Measurements from ENCODE around the gene S100A3. TPM values are rescaled to one million over a fixed set of nuclear protein-coding genes. Genes with fewer than 3 reads are reported as not detected.
"Not testable (repeated sequence)": the region's sequence is repeated elsewhere in the genome, so short reads cannot be mapped to it uniquely, and the experiment has no call there.

The S100A3 gene
- total RNA-seq, 1 donor from 2014 or later = 8.7 TPM

DNA sequence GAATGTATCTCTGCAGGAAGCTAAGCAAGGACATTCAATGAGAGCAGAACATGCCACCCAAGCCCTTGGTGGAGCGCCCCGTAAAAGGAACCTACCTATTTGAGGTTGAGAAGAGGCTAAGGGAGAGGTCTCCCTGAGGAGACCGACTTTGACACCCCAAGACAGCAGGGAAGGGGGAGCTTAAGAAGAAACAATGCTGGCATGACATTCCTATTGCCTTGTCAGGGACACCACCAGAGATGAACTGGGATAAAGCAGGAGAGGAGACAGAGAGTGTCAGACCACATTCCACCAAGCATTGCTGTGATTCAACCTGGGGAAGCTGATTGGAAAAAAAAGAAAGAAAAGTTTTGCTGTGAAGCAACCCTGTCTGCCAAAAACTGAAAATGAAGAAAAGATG, 29.9 kb upstream of the S100A3 start:
- no peak overlapping the region for H3K27ac Mint-ChIP-seq (ENCODE audit: unreplicated experiment)
- TF ChIP-seq, protein P1, sequence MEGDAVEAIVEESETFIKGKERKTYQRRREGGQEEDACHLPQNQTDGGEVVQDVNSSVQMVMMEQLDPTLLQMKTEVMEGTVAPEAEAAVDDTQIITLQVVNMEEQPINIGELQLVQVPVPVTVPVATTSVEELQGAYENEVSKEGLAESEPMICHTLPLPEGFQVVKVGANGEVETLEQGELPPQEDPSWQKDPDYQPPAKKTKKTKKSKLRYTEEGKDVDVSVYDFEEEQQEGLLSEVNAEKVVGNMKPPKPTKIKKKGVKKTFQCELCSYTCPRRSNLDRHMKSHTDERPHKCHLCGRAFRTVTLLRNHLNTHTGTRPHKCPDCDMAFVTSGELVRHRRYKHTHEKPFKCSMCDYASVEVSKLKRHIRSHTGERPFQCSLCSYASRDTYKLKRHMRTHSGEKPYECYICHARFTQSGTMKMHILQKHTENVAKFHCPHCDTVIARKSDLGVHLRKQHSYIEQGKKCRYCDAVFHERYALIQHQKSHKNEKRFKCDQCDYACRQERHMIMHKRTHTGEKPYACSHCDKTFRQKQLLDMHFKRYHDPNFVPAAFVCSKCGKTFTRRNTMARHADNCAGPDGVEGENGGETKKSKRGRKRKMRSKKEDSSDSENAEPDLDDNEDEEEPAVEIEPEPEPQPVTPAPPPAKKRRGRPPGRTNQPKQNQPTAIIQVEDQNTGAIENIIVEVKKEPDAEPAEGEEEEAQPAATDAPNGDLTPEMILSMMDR (IDR thresholded peaks at IDR 0.05) = no peak
- no peaks in the 10 kb centered on the region for H3K27me3 Mint-ChIP-seq (ENCODE audit: low read depth)
- H3K4me1 Mint-ChIP-seq (ENCODE audit: low read depth) = peaks cover 14% of the 10 kb centered on the region
- H3K9me3 Mint-ChIP-seq (ENCODE audit: low read depth) = no peaks in the 10 kb centered on the region
- H3K4me3 Mint-ChIP-seq (ENCODE audit: unreplicated experiment) = no peak overlapping the region
- H3K36me3 Mint-ChIP-seq (ENCODE audit: low read depth) = no peaks in the 10 kb centered on the region
- no peak for DNase-seq (ENCODE audit: low spot score)

DNA sequence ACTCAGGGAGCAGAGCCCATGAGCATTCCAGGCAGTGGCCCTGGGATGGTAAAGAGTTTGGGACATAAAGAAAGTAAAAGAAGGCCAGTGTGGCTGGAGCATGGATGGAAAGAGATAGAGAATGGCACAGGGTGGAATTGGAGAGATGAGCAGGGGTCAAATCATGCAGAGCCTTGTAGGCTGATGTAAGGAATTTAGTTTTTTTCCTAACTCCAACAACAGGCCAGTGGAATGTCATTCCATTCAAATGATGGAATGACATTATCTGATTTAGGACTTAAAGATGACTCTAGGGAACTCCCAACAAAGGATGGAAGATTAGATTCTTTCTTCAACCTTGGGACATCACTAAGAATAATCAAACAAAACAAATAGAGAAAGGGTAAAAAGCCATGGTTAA, 29.4 kb upstream of the S100A3 start:
- Mint-ChIP-seq H3K27ac (ENCODE audit: unreplicated experiment) (no peak overlapping the region), H3K27me3 (ENCODE audit: low read depth) (no peaks in the 10 kb centered on the region), H3K9me3 (ENCODE audit: low read depth) (no peaks in the 10 kb centered on the region), H3K36me3 (ENCODE audit: low read depth) (no peaks in the 10 kb centered on the region), H3K4me3 (ENCODE audit: unreplicated experiment) (no peak overlapping the region), H3K4me1 (ENCODE audit: low read depth) (peaks cover 14% of the 10 kb centered on the region)
- DNase-seq (ENCODE audit: low spot score) = no peak
- TF ChIP-seq, protein P1 (IDR thresholded peaks at IDR 0.05) = no peak

DNA sequence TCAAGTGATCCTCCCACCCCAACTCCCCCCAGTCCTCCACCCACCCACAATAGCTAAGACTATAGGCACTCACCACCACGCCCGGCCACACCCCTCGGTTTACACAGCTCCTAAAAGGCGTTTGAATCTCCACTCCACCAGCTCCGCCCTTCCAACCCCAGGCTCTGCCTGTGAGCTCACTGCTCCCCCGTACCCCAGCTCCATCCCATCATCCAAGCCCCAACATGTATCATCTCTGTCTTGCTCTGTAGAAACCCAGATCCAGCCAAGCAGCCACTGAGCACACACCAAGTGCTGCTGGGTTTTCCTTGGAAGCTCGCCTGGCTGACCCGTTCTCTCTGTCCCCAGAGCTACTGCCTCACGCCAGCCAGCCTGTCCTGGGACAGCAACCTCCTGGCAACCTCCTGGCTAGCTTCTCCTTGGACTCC, 28.6 kb upstream of the S100A3 start:
- Mint-ChIP-seq H3K4me3 (ENCODE audit: unreplicated experiment) (no peak overlapping the region), H3K36me3 (ENCODE audit: low read depth) (no peaks in the 10 kb centered on the region), H3K27ac (ENCODE audit: unreplicated experiment) (peak overlapping the region; percentile 13), H3K9me3 (ENCODE audit: low read depth) (no peaks in the 10 kb centered on the region), H3K4me1 (ENCODE audit: low read depth) (peaks cover 22% of the 10 kb centered on the region), H3K27me3 (ENCODE audit: low read depth) (no peaks in the 10 kb centered on the region)
- TF ChIP-seq, protein P1 (IDR thresholded peaks at IDR 0.05) = no peak
- no peak for DNase-seq (ENCODE audit: low spot score)

DNA sequence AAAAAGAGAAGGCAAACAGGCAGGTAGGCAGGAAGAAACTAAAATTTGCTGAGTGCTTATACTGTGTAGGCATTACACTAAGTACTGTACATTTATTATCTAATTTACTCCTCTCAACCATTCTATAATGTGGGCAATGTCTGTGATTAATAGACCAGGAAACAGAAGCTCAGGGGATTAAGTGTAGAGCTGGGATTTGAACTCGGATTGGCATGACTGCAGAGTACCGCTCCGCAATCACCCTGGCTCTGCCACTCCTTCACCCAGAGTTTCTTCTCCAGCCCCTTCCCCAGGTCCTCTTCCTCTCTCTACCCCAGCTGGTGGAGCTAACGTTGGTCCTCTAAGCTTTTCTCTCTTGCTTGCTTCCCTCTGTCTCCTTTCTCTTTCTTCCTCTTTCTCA, 28.1 kb upstream of the S100A3 start:
- no peak overlapping the region for H3K4me3 Mint-ChIP-seq (ENCODE audit: unreplicated experiment)
- no peaks in the 10 kb centered on the region for H3K36me3 Mint-ChIP-seq (ENCODE audit: low read depth)
- H3K27me3 Mint-ChIP-seq (ENCODE audit: low read depth) = no peaks in the 10 kb centered on the region
- H3K27ac Mint-ChIP-seq (ENCODE audit: unreplicated experiment) = no peak overlapping the region
- TF ChIP-seq, protein P1 (IDR thresholded peaks at IDR 0.05) = no peak
- no peak for DNase-seq (ENCODE audit: low spot score)
- H3K4me1 Mint-ChIP-seq (ENCODE audit: low read depth) = peaks cover 25% of the 10 kb centered on the region
- H3K9me3 Mint-ChIP-seq (ENCODE audit: low read depth) = no peaks in the 10 kb centered on the region

DNA sequence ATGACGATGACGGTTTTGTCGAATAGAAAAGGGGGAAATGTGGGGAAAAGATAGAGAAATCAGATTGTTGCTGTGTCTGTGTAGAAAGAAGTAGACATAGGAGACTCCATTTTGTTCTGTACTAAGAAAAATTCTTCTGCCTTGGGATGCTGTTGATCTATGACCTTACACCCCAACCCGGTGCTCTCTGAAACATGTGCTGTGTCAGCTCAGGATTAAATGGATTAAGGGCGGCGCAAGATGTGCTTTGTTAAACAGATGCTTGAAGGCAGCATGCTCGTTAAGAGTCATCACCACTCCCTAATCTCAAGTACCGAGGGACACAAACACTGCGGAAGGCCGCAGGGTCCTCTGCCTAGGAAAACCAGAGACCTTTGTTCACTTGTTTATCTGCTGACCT, 26.4 kb upstream of the S100A3 start:
- H3K4me3 Mint-ChIP-seq (ENCODE audit: unreplicated experiment); H3K9me3 Mint-ChIP-seq (ENCODE audit: low read depth); H3K27me3 Mint-ChIP-seq (ENCODE audit: low read depth); H3K36me3 Mint-ChIP-seq (ENCODE audit: low read depth); DNase-seq (ENCODE audit: low spot score); H3K27ac Mint-ChIP-seq (ENCODE audit: unreplicated experiment): not testable (repeated sequence)
- H3K4me1 Mint-ChIP-seq (ENCODE audit: low read depth) = peaks cover 32% of the 10 kb centered on the region

DNA sequence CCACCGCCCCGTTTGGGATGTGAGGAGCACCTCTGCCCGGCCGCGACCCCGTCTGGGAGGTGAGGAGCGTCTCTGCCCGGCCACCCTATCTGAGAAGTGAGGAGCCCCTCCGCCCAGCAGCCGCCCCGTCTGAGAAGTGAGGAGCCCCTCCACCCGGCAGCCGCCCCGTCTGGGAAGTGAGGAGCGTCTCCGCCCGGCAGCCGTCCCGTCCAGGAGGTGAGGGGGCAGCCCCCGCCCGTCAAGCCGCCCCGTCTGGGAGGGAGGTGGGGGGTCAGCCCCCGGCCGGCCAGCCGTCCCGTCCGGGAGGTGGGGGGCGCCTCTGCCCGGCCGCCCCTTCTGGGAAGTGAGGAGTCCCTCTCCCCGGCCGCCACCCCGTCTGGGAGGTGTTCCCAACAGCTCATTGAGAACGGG, 26.0 kb upstream of the S100A3 start:
- H3K9me3 Mint-ChIP-seq (ENCODE audit: low read depth); H3K27ac Mint-ChIP-seq (ENCODE audit: unreplicated experiment); H3K27me3 Mint-ChIP-seq (ENCODE audit: low read depth); H3K4me3 Mint-ChIP-seq (ENCODE audit: unreplicated experiment); H3K36me3 Mint-ChIP-seq (ENCODE audit: low read depth); DNase-seq (ENCODE audit: low spot score): not testable (repeated sequence)
- H3K4me1 Mint-ChIP-seq (ENCODE audit: low read depth) = peaks cover 32% of the 10 kb centered on the region

All from chondrocyte (in vitro differentiated cells).